Karpas-422 (cell line): ENCODE data around the gene PANK2. TPM values are rescaled to one million over a fixed set of nuclear protein-coding genes. Genes with fewer than 3 reads are reported as not detected.
"Not testable (repeated sequence)": the region's sequence is repeated elsewhere in the genome, so short reads cannot be mapped to it uniquely, and the experiment has no call there.

Experiments used
- DNase-seq: peaks from one replicate; pipeline ENCODE4 v3.0.0-alpha.2; 2015
- H2AFZ ChIP-seq: fragments of 200-600 bp; sonication (generic); 2 replicates; pipeline ENCODE4 v1.6.1; 2014; ENCODE audit warnings: antibody characterized with exemption, low read length, mixed read lengths
- H3K27ac ChIP-seq: fragments of 200-600 bp; sonication (generic); 2 replicates; pipeline ENCODE4 v1.5.1; 2014; ENCODE audit warnings: mild to moderate bottlenecking, low read length, moderate library complexity
- H3K27me3 ChIP-seq: fragments of 200-600 bp; sonication (generic); 2 replicates; pipeline ENCODE4 v1.6.1; 2014; ENCODE audit warnings: low read length, mixed read lengths
- H3K36me3 ChIP-seq: fragments of 200-600 bp; sonication (generic); 2 replicates; pipeline ENCODE4 v1.6.1; 2014; ENCODE audit warnings: low read length, mixed read lengths; ENCODE audit not compliant: insufficient read depth
- H3K4me1 ChIP-seq: fragments of 200-600 bp; sonication (generic); 2 replicates; pipeline ENCODE4 v1.6.1; 2014; ENCODE audit warnings: mild to moderate bottlenecking, low read length, mixed read lengths
- H3K4me2 ChIP-seq: fragments of 200-600 bp; sonication (generic); 2 replicates; pipeline ENCODE4 v1.6.1; 2014; ENCODE audit warnings: low read length, low read depth, mild to moderate bottlenecking; ENCODE audit not compliant: poor library complexity, severe bottlenecking
- H3K4me3 ChIP-seq: fragments of 200-600 bp; sonication (generic); 2 replicates; pipeline ENCODE4 v1.5.1; 2014; ENCODE audit warnings: mild to moderate bottlenecking, antibody characterized with exemption, low read length, mixed read lengths
- H3K79me2 ChIP-seq: fragments of 200-600 bp; sonication (generic); 2 replicates; pipeline ENCODE4 v1.6.1; 2014; ENCODE audit warnings: mild to moderate bottlenecking, low read length, mixed read lengths
- H3K9ac ChIP-seq: fragments of 200-600 bp; sonication (generic); 2 replicates; pipeline ENCODE4 v1.6.0; 2014; ENCODE audit warnings: low read length
- H3K9me2 ChIP-seq: fragments of 200-600 bp; sonication (generic), shearing (Covaris generic); replicated peaks from 2 replicates; pipeline ENCODE4 v1.6.0; 2014; ENCODE audit warnings: mild to moderate bottlenecking, low read length, moderate library complexity; ENCODE audit not compliant: insufficient read depth
- H3K9me3 ChIP-seq: fragments of 300-700, 200-600 bp; sonication (generic); 2 replicates; pipeline ENCODE4 v1.6.1; 2014; ENCODE audit warnings: low read length, mixed read lengths
- H4K20me1 ChIP-seq: fragments of 200-600 bp; sonication (generic); 2 replicates; pipeline ENCODE4 v1.6.1; 2014; ENCODE audit warnings: mild to moderate bottlenecking, antibody characterized with exemption, low read length, low read depth; ENCODE audit not compliant: insufficient read depth
- total RNA-seq: library from RNA; depleted of rRNA; stranded (reverse); fragments of >200 nt; shearing (Covaris generic); gene quantifications from 2 replicates; pipeline ENCODE4 v1.2.3, GENCODE V29; 2014; ENCODE audit warnings: low replicate concordance; rRNA removed

The PANK2 gene
- 19.2 and 41.5 TPM in 2 replicates for total RNA-seq

DNA sequence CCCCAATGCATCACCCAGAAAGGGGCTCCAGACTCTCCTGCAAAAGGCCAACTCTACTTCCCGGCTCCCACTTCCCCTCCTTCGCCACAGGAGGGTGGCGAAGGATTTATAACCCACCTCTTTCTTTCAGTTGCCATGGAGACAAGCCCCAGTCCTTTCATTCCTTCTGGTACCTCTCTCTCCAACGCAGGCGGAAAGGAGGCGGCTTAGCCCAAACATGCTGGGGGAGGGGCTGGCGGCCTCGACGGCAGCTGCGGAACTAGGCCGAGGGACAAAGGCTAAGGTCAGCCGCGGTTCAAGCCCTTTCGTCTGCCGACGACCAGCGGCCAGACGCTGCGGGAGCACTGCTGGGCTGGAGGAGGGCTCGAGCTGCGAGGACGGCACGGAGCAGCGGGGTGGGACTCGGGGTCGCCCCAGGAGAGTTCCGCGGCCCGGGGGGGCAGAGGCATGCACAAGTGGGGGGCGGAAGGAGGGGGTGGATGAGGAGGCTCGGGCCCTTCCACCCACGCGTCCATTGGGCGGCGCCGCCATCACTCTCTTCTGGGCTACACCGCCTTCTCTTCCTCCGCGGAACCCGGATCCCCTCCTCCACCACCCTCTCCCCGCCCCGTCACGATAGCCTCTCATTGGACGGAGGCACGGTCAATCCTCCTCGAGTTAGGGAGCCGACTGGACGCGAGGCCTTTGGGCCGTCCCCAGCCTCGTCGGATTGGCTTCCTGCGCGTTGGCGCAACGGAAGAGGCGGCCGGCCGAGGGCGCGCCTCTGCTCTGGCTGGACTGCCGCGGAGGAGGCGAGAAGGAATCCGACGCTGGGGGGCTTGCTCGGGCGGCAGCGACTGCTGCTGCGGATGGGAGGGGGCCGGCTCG lies at the start of gene PANK2:
Gene PANK2, plus strand, starts transcription at position 766 of the 867 bp plus-strand sequence.
- peak within 1 kb of the TSS; percentile 33; the same call in 1 of the 2 replicates for H2AFZ ChIP-seq
- H3K4me1 ChIP-seq: peaks cover 42% of the 10 kb centered on the region
- H3K4me3 ChIP-seq: peak within 1 kb of the TSS; percentile 84
- no peaks in the 10 kb centered on the region for H3K27me3 ChIP-seq
- peaks cover 69% of the 10 kb centered on the region for H3K79me2 ChIP-seq
- H3K27ac ChIP-seq: peak within 1 kb of the TSS; percentile 80
- peak within 1 kb of the TSS; percentile 98 for H3K9ac ChIP-seq
- H3K36me3 ChIP-seq: peaks cover 21% of the 10 kb centered on the region
- H3K9me2 ChIP-seq: no peaks in the 10 kb centered on the region
- H4K20me1 ChIP-seq: peaks cover 42% of the 10 kb centered on the region
- H3K4me2 ChIP-seq: peak within 1 kb of the TSS; percentile 84
- peak; percentile 99 for DNase-seq
- no peaks in the 10 kb centered on the region for H3K9me3 ChIP-seq

DNA sequence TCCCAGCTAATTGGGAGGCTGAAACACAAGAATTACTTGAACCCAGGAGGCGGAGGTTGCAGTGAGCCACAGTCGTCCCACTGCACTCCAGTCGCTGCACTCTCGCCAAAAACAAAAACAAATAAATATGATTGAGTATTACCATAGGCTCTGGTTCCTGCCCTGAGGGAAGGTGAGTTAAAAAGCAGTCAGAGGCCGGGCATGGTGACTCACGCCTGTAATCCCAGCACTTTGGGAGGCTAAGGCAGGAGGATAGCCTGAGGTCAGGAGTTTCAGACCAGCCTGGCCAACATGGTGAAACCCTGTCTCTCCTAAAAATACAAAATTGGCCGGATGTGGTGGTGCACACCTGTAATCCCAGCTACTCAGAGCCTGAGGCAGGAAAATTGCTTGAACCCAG lies 49.0 kb upstream of the PANK2 start:
- not testable (repeated sequence) for H2AFZ ChIP-seq, H3K27ac ChIP-seq, H3K9me3 ChIP-seq, H3K9ac ChIP-seq, H3K27me3 ChIP-seq, H3K4me2 ChIP-seq, H3K36me3 ChIP-seq, H3K9me2 ChIP-seq, H3K79me2 ChIP-seq, H4K20me1 ChIP-seq, H3K4me3 ChIP-seq, DNase-seq, H3K4me1 ChIP-seq

DNA sequence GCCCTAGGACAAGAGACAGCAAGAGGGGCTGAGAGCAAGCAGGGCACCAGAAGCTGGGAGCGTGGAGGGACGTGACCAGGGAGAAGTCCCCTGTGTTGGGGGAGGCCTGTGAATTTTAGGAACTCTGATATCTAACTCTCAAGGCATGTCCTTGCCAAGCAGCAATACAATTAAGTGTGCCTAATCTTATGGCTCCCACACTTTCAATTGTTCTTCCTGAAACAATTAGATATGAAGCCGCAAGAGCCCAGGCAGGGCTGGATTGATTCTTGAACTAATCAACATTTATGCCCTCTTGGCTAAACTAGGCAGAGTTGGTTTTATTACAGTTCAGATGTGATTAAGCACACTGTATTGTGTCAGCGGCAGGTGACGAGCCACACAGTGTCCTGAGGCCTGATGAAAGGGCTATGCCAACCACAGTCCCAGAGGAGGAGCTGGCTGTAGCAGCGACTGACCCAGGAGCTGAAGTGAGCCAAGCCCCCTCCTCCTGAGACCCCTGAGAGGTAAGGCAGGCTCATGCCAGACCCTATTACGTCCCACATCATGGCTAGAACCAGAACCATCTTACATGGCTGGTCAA lies 46.7 kb upstream of the PANK2 start:
- DNase-seq: no peak
- no peak overlapping the region for H3K4me2 ChIP-seq
- H3K9ac ChIP-seq: no peak overlapping the region
- H4K20me1 ChIP-seq: no peaks in the 10 kb centered on the region
- H2AFZ ChIP-seq: no peak overlapping the region
- no peaks in the 10 kb centered on the region for H3K36me3 ChIP-seq
- H3K27me3 ChIP-seq: no peaks in the 10 kb centered on the region
- H3K9me2 ChIP-seq: no peaks in the 10 kb centered on the region
- no peak overlapping the region for H3K27ac ChIP-seq
- peaks cover 7% of the 10 kb centered on the region for H3K4me1 ChIP-seq
- H3K4me3 ChIP-seq: no peak overlapping the region
- H3K9me3 ChIP-seq: no peaks in the 10 kb centered on the region
- H3K79me2 ChIP-seq: peaks cover 13% of the 10 kb centered on the region

DNA sequence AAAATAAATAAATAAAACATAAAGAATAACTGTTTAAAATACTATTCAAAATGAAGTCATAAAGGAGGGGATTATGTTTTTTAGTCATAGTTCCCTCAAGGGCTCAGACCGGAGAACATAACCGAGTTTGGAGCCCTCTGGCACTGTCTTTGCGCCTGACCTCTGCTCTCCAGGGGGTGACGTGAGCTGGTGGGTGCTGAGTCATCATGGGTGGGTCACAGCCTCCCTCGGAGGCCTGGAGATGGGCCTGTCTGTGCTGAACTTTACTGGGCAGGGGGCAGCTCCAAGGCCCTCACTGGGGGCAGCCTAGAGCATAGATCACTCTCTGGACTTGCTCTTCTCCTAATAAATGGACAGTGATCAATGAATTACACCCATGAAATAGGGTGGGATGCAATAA lies 45.7 kb upstream of the PANK2 start:
- Histone ChIP-seq H2AFZ (no peak overlapping the region), H3K4me1 (peaks cover 12% of the 10 kb centered on the region), H4K20me1 (no peaks in the 10 kb centered on the region), H3K9me2 (no peaks in the 10 kb centered on the region), H3K27me3 (no peaks in the 10 kb centered on the region), H3K4me3 (no peak overlapping the region), H3K36me3 (no peaks in the 10 kb centered on the region), H3K9ac (no peak overlapping the region), H3K9me3 (no peaks in the 10 kb centered on the region), H3K27ac (no peak overlapping the region), H3K4me2 (no peak overlapping the region), H3K79me2 (peaks cover 24% of the 10 kb centered on the region)
- DNase-seq: no peak

DNA sequence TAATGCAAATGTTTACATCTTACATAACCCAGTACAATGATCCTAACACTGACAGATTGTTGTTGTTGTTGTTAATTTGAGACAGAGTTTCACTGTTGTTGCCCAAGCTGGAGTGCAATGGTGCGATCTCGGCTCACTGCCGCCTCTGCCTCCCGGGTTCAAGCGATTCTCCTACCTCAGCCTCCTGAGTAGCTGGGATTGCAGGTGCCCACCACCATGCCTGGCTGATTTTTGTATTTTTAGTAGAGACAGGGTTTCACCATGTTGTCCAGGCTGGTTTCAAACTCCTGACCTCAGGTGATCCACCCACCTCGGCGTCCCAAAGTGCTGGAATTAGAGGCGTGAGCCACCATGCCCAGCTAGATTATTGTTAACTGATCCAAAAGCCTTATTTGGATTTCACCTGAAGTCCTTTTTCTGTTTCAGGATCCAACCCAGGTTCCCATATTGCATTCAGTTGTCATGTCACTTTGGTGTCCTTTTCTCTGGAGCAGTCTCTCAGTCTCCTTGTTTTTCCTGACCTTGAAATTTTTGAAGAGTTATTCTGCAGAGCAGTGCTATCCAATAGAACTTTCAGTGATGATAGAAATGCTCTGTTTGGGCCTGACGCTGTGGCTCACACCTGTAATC lies 45.1 kb upstream of the PANK2 start:
- not testable (repeated sequence) for H3K36me3 ChIP-seq, H2AFZ ChIP-seq

DNA sequence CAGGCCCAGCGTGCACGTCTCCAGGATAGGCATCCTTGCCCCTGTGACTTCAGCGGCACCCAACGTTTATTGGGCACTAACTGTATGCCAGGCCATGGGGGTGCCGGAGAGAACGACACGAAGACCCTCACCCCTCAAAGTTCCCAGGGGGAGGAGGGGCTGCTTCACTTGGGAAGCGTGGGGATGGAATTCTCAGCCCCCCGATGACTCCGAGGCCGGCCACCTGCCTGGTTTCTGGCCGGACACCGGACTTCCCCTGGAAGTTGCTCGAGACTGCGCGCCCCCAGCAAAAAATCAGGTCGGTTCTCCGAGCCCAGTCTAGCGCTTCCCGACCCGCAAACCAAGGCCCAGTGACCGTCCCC lies 42.8 kb upstream of the PANK2 start:
- Histone ChIP-seq H3K36me3 (no peaks in the 10 kb centered on the region), H3K4me3 (peak overlapping the region; percentile 86), H3K79me2 (peaks cover 37% of the 10 kb centered on the region), H3K4me1 (peaks cover 12% of the 10 kb centered on the region), H3K9me2 (no peaks in the 10 kb centered on the region), H2AFZ (peak overlapping the region; percentile 78; the same call in 1 of the 2 replicates), H3K27ac (peak overlapping the region; percentile 57), H3K4me2 (peak overlapping the region; percentile 95), H4K20me1 (no peaks in the 10 kb centered on the region), H3K9me3 (no peaks in the 10 kb centered on the region), H3K27me3 (no peaks in the 10 kb centered on the region), H3K9ac (peak overlapping the region; percentile 96)
- no peak for DNase-seq

More for the DNA sequence above, 45.1 kb upstream of the PANK2 start:
- H3K4me3 ChIP-seq, H3K27me3 ChIP-seq, DNase-seq, H3K9me3 ChIP-seq, H3K9ac ChIP-seq, H3K27ac ChIP-seq, H3K4me2 ChIP-seq, H3K9me2 ChIP-seq, H4K20me1 ChIP-seq: not testable (repeated sequence)
- H3K79me2 ChIP-seq: peaks cover 30% of the 10 kb centered on the region
- H3K4me1 ChIP-seq: peaks cover 12% of the 10 kb centered on the region

DNA sequence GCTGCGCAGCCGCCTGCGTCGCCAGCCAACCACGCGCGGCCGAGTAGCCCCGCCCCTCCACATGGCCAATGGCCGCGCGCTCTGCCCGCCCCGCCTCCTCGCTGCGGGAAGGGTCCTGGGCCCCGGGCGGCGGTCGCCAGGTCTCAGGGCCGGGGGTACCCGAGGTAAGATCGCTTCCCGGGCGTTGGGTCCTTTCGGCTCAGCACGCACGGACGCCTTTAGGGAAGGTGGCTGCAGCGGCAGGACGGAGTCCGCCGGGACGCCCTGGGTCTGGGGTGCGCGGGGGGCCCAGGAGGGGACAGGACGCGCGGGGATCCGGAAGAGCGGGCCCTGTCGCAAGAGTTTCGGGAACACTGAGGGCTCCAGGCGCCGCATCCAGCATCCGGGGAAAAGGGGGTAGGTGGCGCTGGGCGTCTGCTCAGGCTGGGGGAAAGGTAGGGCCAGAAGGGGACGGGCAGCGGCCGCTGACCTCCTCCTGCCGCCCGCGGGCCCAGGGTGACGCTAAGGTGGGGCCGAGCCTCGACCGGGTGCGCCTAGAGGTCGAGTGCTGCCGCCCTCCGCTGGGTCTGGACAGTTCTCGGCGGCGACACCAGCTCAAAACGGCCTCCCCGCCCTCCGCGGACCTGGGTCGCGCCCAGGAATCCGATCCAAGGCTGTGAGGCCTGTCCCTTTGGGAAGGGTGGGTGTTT lies 42.3 kb upstream of the PANK2 start, which contains the start of gene MAVS:
Gene MAVS, plus strand, starts transcription at position 95 of the 689 bp plus-strand sequence. CDS start 7,791 bp downstream, outside the sequence.
- peaks cover 12% of the 10 kb centered on the region for H3K4me1 ChIP-seq
- DNase-seq: peak; percentile 96
- no peaks in the 10 kb centered on the region for H3K9me3 ChIP-seq
- H4K20me1 ChIP-seq: no peaks in the 10 kb centered on the region
- H3K79me2 ChIP-seq: peaks cover 37% of the 10 kb centered on the region
- H3K27me3 ChIP-seq: no peaks in the 10 kb centered on the region
- no peaks in the 10 kb centered on the region for H3K36me3 ChIP-seq
- peak within 1 kb of the TSS; percentile 96 for H3K9ac ChIP-seq
- H2AFZ ChIP-seq: peak within 1 kb of the TSS; percentile 78; the same call in 1 of the 2 replicates
- peak within 1 kb of the TSS; percentile 86 for H3K4me3 ChIP-seq
- H3K27ac ChIP-seq: peak within 1 kb of the TSS; percentile 65
- peak within 1 kb of the TSS; percentile 95 for H3K4me2 ChIP-seq
- H3K9me2 ChIP-seq: no peaks in the 10 kb centered on the region
